ENCODE measurements around the gene DEXI.

The DEXI gene

DNA sequence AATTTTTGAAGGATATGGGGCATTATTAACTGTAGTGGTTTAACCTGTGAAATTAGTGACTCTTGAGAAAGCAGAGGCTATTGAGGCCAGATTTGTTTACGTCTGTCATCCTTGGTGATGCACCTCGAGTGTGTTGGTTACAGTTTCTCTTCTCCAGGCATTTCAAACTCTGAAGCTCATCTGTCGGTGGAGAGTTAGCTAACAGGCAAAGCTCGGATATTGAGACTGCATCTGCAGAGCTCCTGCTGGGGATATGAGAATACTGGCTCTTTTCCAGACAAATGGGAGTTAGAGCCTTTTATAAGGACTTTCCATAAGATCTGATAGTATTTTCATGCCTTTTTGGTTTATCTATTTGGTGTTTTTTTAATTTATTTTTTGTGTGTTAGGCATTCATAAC is 8.8 kb upstream of the DEXI start:
- no peak for DNase-seq (ENCODE audit: low read depth)
- TF ChIP-seq, protein P1, sequence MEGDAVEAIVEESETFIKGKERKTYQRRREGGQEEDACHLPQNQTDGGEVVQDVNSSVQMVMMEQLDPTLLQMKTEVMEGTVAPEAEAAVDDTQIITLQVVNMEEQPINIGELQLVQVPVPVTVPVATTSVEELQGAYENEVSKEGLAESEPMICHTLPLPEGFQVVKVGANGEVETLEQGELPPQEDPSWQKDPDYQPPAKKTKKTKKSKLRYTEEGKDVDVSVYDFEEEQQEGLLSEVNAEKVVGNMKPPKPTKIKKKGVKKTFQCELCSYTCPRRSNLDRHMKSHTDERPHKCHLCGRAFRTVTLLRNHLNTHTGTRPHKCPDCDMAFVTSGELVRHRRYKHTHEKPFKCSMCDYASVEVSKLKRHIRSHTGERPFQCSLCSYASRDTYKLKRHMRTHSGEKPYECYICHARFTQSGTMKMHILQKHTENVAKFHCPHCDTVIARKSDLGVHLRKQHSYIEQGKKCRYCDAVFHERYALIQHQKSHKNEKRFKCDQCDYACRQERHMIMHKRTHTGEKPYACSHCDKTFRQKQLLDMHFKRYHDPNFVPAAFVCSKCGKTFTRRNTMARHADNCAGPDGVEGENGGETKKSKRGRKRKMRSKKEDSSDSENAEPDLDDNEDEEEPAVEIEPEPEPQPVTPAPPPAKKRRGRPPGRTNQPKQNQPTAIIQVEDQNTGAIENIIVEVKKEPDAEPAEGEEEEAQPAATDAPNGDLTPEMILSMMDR (IDR thresholded peaks at IDR 0.05; ENCODE audit: low read depth, low read length, missing control alignments): no peak
- no peak overlapping the region for H3K4me3 ChIP-seq (ENCODE audit: low read depth, low read length)

DNA sequence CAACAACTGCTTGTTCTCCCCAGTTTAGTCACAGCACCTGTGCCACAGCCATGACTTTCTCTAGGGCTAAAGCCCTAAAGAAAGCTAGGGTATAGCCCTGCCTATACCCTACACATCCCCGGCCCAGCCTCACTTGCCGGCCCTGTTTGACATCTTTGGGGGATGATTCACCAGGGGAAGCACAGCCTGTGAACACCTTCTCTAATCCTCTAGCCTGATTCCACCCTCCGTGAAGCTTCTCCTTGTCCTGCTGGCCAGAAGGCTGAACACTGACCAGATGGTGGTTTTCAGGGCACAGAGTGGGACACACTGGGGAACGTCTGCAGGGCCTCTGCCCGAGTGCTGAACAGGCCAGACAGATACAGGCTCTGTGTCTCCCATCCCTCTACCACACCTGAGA is 8.1 kb upstream of the DEXI start:
- TF ChIP-seq, protein P1 (IDR thresholded peaks at IDR 0.05; ENCODE audit: low read depth, low read length, missing control alignments): no peak
- DNase-seq (ENCODE audit: low read depth): no peak
- no peak overlapping the region for H3K4me3 ChIP-seq (ENCODE audit: low read depth, low read length)

DNA sequence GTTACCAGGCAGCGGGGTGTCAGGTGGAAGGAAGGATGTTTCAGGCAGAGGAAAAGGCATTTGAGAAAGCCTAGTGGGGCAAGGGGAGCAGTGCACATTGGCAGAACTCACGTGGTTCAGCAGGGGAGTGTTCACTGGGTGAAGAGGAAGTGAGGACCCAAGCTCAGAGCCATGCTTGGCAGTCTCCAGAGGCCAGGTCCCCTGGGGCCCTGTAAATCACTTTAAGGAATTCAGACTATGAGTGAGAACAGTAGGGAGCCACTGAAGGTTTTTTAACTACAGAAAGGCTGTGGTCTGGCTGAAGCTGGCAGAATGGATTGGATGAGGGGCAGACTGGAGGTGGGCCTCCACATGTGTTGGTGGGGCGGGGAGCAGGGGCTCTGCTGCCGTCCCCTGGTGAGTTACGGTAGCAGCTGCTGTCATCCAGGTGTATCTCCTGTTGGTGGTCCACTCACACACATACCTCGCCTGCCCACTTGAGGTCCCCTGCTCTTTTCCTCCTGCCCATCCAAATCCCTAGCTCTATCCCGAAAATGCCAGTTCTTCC is 7.2 kb upstream of the DEXI start:
- no peak overlapping the region for H3K4me3 ChIP-seq (ENCODE audit: low read depth, low read length)
- DNase-seq (ENCODE audit: low read depth): peak; percentile 66
- TF ChIP-seq, protein P1 (IDR thresholded peaks at IDR 0.05; ENCODE audit: low read depth, low read length, missing control alignments): peak; percentile 52

DNA sequence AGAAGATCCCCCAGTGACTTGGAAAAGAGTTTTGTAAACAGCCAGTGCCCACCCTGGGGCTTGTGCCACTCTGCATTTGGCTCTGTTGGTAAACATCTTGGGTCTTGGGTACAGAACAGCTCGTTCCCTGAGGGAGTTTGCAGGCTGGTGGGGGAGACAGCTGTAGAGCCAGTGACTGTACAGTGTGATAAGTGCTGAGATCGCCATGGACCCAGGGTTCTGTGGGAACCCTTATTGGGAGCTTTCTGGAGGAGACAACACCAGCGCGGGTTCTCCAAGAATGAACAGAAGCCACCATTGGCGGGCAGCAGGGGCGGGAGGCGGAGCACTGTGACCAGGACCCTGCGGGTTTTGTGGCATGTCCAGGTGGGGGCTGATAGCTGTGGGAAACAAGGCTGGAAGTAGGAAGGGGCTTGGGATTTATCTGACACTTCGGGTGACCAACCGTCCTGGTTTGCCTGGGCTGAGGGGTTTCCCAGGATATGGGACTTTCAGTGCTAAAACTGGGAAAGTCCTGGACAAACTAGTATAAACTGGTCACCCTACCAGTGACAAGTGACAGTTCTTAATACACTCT is 5.0 kb upstream of the DEXI start:
- H3K4me3 ChIP-seq (ENCODE audit: low read depth, low read length): no peak overlapping the region
- TF ChIP-seq, protein P1 (IDR thresholded peaks at IDR 0.05; ENCODE audit: low read depth, low read length, missing control alignments): no peak
- DNase-seq (ENCODE audit: low read depth): no peak

DNA sequence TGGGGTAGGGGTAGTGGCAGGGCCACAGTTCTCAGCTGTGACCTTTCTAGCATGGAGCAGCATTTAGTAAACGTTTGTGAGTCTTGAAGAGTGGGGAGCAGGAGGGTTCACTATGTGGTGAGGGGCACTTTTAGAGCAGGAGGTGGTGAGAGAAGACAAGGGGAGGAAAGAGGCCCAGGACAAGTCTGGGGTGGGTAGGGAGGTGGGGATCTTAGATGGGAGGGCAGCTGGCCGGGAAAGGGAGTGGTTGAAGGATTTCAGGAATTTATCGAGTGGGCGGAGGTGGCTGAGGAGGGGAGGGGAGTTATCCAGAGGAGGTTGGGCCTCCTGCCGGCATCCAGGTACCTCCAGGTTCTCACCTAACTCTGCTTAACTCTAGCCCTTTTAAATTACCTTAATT is 4.0 kb upstream of the DEXI start:
- H3K4me3 ChIP-seq (ENCODE audit: low read depth, low read length): no peak overlapping the region
- TF ChIP-seq, protein P1 (IDR thresholded peaks at IDR 0.05; ENCODE audit: low read depth, low read length, missing control alignments): no peak
- no peak for DNase-seq (ENCODE audit: low read depth)

DNA sequence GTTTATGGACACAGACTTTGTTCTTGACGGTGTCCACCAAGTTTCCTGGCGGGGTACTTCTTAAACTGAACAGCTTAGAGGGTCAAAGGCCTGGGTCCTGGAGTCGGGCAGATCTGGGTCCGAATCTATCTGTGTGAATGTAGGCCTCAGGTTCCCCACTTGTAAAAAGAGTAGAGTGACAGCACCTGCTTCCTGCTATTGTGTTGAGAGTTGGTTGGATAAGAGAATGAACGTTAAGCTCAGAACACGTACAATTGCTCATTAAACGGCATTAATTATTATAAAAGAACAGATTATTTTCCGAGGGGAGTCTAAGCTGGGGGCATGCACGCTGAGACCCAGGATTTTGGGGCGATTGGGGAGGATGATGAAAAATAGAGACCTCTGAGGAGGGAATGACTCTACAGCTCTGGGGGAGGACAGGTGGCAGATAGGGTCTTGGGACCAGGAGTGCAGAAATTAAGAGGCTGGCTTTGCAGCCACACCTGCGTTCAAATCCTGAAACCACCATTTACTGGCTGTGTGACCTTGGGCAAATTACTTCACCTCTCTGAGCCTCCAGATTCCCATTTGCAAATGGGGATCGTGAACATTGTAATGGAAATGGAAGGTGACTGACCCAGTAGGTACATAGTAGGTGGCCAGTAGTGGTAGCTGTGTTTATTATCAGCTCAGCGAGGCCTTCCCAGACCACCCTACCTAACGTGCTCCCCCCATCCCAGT is 3.0 kb upstream of the DEXI start:
- peak overlapping the region; percentile 83 for H3K4me3 ChIP-seq (ENCODE audit: low read depth, low read length)
- TF ChIP-seq, protein P1 (IDR thresholded peaks at IDR 0.05; ENCODE audit: low read depth, low read length, missing control alignments): no peak
- DNase-seq (ENCODE audit: low read depth): no peak
